ENCODE data around the gene COL18A1. TPM values are rescaled to one million over a fixed set of nuclear protein-coding genes. Genes with fewer than 3 reads are reported as not detected.
A peak's percentile ranks its signal among the peaks of the same experiment; 100 is the strongest.

COL18A1 gene
- total RNA-seq, 4 donors from 2014 or later, result 97.7 to 173 (median 110) TPM

DNA sequence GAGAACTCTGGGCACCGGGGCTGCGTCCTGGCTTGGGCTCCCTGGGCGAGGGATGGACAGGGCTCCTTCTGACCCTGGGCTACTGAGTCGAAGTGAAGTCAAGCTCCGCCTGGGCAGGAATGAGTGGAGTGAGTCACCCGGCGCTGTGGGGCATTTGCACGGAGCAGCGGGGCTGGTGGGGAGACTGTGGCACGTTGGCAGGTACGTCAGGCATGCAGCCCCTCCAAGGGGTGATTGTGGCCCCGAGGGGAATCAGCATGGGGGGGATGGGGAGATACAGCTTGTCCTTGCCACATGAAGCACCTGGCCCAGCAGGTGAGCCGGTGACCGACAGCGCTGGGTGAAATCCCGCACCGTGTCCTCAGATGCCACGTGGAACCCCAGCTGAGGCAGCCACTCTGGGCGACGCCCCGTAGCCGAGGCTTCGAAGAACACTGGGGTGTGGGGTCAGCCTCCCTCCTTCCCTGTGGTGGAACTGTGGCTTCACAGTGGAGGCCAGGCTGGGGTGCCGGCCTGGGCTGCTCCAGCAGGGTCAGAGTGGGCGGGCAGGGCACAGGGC lies 62.3 kb downstream of the COL18A1 start:
- no peaks in the 10 kb centered on the region for H3K27me3 ChIP-seq
- no peak overlapping the region for H3K27ac ChIP-seq (replicated peaks in 1 of 4)
- H3K4me1 ChIP-seq, result peaks cover 15 to 51% (median 37%) of the 10 kb centered on the region in 4 donors
- intact Hi-C loops (cut with DNase I), result no loop called here
- H3K9me3 ChIP-seq, result peaks cover 0 to 7% (median 2%) of the 10 kb centered on the region in 4 donors
- H3K36me3 ChIP-seq, result peaks cover 0 to 21% (median 5%) of the 10 kb centered on the region in 4 donors
- TF ChIP-seq POLR2A (IDR thresholded peaks at IDR 0.05; ENCODE audit: low read depth) (no peak), POLR2AphosphoS5 (IDR thresholded peaks at IDR 0.05) (no peak), EP300 (IDR thresholded peaks at IDR 0.05) (no peak)
- TF ChIP-seq, protein P1, sequence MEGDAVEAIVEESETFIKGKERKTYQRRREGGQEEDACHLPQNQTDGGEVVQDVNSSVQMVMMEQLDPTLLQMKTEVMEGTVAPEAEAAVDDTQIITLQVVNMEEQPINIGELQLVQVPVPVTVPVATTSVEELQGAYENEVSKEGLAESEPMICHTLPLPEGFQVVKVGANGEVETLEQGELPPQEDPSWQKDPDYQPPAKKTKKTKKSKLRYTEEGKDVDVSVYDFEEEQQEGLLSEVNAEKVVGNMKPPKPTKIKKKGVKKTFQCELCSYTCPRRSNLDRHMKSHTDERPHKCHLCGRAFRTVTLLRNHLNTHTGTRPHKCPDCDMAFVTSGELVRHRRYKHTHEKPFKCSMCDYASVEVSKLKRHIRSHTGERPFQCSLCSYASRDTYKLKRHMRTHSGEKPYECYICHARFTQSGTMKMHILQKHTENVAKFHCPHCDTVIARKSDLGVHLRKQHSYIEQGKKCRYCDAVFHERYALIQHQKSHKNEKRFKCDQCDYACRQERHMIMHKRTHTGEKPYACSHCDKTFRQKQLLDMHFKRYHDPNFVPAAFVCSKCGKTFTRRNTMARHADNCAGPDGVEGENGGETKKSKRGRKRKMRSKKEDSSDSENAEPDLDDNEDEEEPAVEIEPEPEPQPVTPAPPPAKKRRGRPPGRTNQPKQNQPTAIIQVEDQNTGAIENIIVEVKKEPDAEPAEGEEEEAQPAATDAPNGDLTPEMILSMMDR (IDR thresholded peaks at IDR 0.05), result no peak
- no peak overlapping the region for H3K4me3 ChIP-seq
- WGBS, result 96% methylated on average over 11 of the region's 25 CpGs
- DNase-seq (ENCODE audit: extremely low spot score), result no peak

DNA sequence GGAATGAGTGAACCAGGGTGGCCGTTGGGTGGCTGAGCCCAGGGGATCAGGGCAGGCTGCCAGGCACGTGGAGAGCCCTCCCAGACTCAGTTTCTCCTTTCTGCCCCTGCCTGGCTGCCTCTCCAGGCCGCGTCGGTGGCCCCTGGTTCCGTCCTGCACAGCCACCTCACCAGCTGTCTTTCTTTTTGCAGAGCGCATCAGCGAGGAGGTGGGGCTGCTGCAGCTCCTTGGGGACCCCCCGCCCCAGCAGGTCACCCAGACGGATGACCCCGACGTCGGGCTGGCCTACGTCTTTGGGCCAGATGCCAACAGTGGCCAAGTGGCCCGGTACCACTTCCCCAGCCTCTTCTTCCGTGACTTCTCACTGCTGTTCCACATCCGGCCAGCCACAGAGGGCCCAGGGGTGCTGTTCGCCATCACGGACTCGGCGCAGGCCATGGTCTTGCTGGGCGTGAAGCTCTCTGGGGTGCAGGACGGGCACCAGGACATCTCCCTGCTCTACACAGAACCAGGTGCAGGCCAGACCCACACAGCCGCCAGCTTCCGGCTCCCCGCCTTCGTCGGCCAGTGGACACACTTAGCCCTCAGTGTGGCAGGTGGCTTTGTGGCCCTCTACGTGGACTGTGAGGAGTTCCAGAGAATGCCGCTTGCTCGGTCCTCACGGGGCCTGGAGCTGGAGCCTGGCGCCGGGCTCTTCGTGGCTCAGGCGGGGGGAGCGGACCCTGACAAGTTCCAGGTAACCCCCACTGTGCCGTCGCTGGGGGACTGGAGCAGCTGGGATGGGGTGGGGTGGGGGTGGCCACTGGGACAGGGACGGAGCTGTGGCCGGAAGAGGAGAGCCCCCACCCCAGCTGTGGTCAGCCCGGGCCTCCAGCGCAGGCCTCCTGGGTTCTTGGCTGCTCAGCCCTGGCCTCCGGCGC lies 63.3 kb downstream of the COL18A1 start:
- no peaks in the 10 kb centered on the region for H3K27me3 ChIP-seq
- intact Hi-C loops (cut with DNase I), result no loop called here
- H3K4me3 ChIP-seq, result no peak overlapping the region
- peaks cover 0 to 21% (median 5%) of the 10 kb centered on the region in 4 donors for H3K36me3 ChIP-seq
- peaks cover 18 to 61% (median 45%) of the 10 kb centered on the region in 4 donors for H3K4me1 ChIP-seq
- no peak for DNase-seq (ENCODE audit: extremely low spot score)
- 94% methylated on average over 16 of the region's 45 CpGs for WGBS
- no peaks in the 10 kb centered on the region for H3K9me3 ChIP-seq
- TF ChIP-seq, protein P1 (IDR thresholded peaks at IDR 0.05), result no peak
- no peak for TF ChIP-seq POLR2AphosphoS5 (IDR thresholded peaks at IDR 0.05)
- no peak for TF ChIP-seq EP300 (IDR thresholded peaks at IDR 0.05)
- TF ChIP-seq POLR2A (IDR thresholded peaks at IDR 0.05; ENCODE audit: low read depth), result no peak
- H3K27ac ChIP-seq (replicated peaks in 1 of 4), result peak overlapping the region in 3 of 4 donors; percentile 28 to 88 (median 85)

DNA sequence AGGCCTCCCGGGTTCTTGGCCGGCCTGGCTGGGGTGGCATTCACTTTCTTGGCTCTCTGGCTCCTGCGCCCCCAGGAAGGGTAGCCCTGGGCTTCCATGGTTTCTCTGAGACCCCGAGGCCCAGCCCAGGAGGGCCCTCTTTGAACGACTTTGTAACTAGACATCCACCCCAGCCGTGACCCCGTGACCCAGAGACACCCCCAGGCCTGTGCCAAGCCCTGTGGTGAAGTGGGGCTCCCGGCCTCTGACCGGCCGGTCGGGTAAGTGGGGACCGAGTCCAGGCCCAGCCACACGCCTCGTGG lies 64.0 kb downstream of the COL18A1 start:
- Histone ChIP-seq H3K36me3 (peaks cover 0 to 21% (median 5%) of the 10 kb centered on the region in 4 donors), H3K9me3 (no peaks in the 10 kb centered on the region), H3K4me3 (no peak overlapping the region), H3K27me3 (no peaks in the 10 kb centered on the region), H3K27ac (replicated peaks in 1 of 4) (peak overlapping the region in 3 of 4 donors; percentile 28 to 88 (median 85)), H3K4me1 (peaks cover 18 to 61% (median 45%) of the 10 kb centered on the region in 4 donors)
- TF ChIP-seq POLR2AphosphoS5 (IDR thresholded peaks at IDR 0.05), result no peak
- no peak for TF ChIP-seq POLR2A (IDR thresholded peaks at IDR 0.05; ENCODE audit: low read depth)
- TF ChIP-seq, protein P1 (IDR thresholded peaks at IDR 0.05), result no peak
- TF ChIP-seq EP300 (IDR thresholded peaks at IDR 0.05), result no peak
- intact Hi-C loops (cut with DNase I), result no loop called here
- 95% methylated on average over 12 of the region's 14 CpGs for WGBS
- no peak for DNase-seq (ENCODE audit: extremely low spot score)

DNA sequence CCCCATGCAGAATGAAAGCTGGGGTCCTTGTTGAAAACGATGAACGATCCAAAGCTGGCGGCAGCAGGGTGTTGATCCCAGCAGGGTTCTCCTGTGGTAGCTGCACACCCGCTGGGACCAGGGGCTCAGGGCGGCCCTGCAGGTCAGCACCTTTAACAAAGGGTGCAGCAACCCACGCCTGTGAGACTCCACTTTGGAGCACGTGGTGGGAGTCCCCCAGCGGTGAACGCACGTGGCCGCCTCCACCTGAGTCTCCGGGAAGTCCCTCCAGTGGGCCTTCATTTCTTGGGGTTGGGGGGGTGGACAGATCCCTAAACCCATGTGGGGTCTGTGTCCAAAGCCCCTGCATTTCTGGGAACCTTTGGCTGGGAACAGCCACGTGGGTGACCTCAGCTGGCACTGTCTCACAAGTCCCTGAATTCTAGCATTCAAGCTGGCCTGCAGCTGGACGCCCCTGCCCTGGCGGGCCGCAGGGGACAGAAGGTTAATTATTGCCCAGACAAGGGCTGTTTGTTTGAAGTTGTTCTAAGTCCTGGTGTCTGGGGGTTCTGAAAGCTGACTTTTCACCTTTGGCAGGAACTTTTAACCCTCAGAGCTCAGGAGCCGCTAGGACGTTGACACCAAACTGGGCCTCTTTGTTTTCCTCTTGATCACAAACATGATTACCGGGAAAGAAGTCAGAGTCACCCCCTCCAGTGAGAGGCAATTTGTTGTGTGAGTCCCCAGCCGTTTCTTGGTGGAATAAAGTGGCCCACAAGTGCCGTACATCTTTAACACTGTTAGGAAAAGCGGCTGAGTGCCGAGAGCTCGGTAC lies 64.5 kb downstream of the COL18A1 start:
- H3K36me3 ChIP-seq, result peaks cover 0 to 23% (median 6%) of the 10 kb centered on the region in 4 donors
- H3K4me1 ChIP-seq, result peaks cover 18 to 61% (median 45%) of the 10 kb centered on the region in 4 donors
- DNase-seq (ENCODE audit: extremely low spot score), result no peak
- no peak overlapping the region for H3K4me3 ChIP-seq
- H3K9me3 ChIP-seq, result no peaks in the 10 kb centered on the region
- H3K27ac ChIP-seq (replicated peaks in 1 of 4), result peak overlapping the region; percentile 20 to 88 (median 82)
- H3K27me3 ChIP-seq, result no peaks in the 10 kb centered on the region
- intact Hi-C loops (cut with DNase I), result loop anchor here (5.0 kb wide), 1 partner anchor 353 kb away; no protein-coding TSS in a partner anchor
- TF ChIP-seq EP300 (IDR thresholded peaks at IDR 0.05) (no peak), POLR2A (IDR thresholded peaks at IDR 0.05; ENCODE audit: low read depth) (no peak), POLR2AphosphoS5 (IDR thresholded peaks at IDR 0.05) (no peak)
- TF ChIP-seq, protein P1 (IDR thresholded peaks at IDR 0.05), result no peak
- WGBS, result 84% methylated on average over 17 of the region's 24 CpGs
